HG03378 (cell line): ENCODE data around the gene RECK.

ENCODE experiments used
- ATAC-seq: cut with Tn5 transposase; IDR thresholded peaks from one replicate; pipeline ENCODE4 v1.9.1; 2021; ENCODE audit warnings: mild to moderate bottlenecking, moderate library complexity; ENCODE audit not compliant: unreplicated experiment

RECK gene

DNA sequence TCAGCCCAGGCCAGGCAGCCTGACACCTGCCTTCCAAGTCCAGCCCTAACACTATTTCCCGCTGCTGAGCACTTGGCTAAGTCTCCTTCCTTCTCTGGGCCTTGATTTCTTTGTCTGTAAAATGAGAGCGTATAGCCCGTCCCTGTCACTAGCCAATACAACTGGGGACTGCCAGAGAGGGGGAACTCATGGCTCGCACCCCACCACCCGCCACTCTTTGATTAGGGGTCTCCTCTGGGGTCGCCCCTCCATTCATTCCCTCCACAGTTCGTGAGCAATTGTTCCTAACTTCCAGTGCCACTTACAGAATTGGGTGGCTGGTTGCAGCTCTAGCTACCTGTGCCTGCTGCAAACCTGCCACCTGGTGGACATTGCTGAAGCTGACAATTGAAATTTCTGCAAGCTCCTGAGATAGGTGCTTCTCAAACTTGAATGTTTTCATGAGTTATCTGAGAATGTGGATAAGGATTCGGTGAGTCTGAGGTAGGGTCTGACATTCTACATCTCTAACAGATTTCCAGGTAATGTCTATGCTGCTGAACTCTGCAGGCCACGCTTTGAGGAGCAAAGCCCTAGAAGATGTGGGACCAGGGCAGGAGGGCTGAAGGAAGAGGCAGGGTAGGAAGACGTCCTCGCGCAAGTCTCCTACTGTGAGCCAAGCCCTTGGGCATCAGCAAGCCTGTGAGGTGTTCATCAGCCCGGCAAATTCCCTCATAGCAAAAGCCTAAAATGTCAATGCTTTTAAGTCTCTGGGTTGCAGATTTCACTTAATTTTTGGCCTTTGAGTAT, 13.3 kb upstream of the RECK start:
- ATAC-seq = no peak

- ATAC-seq = no peak
Observed at GRCh38 chr9:36025746-36026145, 11.0 kb upstream of the RECK start.

DNA sequence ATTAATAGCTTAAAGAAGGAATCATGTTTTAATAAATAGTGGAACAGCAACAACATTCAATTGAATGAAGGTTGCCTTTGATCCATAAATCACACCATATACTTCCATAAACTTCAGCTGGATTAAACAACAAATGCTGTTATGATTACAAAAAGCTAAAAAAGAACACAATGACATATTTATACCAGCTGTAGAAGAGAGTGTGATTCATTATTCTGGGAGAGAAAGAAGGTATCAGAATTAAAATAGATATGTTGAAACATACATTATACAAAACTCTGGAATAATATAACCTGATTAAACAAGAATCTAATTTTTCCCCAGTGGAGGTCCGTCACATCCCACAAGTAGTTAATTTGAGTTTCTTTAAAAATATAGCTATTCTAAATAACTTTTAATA, 7.5 kb upstream of the RECK start:
- no peak for ATAC-seq

- ATAC-seq = no peak
Observed at GRCh38 chr9:36029765-36030528, 6.8 kb upstream of the RECK start.

- no peak for ATAC-seq
Observed at GRCh38 chr9:36030871-36031270, 5.8 kb upstream of the RECK start.

DNA sequence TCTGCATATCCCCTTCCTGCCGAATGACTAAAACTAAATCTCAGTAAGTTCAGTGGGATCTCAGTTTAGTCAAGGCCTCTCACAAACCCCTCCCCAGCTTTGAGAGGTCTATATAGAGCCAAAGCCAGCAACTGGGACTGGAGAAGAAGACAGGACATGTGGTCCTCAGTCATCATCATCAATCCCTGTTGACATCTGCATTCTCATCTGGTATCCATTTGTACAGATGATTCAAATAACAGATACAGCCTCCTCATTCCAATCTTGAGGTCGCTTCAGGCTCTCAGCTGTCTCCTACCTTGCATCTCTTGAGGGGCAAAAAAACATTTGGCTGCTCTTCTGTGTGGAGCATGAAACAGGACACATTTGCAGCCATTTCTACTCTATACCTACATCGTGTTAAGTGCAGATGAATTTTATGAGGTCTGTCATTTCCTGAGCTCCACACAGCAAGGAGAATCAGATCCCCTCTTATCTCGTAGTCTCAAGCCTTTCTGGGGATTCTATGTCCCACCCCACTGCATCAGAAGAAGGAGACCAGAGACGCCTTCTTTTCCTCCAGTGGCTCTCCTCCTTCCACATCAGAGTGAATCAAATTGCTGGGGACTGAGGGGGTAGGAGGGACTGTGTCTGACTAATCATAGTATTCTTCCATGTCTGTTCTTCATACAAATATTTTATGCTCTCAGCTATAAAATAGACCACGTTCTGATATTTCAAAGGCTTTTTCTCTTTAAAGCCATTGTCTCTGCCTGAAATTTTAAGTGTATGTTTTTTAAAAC, 4.7 kb upstream of the RECK start:
- no peak for ATAC-seq

GRCh38 chr9:36033788-36034187, 2.9 kb upstream of the RECK start:
- ATAC-seq = no peak

DNA sequence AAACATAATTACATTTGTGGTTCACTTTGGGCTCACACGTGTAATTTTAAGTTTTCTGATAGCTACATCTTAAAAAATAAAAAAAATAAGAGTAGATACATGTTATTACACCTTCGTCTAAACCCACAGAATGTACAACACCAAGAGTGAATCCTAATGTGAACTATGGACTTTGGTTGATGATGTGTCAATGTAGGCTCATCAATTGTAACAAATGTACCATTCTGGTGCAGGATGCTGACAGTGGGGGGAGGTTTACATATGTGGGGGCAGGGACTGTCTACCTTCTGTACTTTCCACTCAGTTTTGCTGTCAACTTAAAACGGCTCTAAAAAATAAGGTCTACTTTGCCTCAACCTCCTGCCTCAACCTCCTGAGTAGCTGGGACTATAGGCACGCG, 2.5 kb upstream of the RECK start:
- ATAC-seq = no peak

DNA sequence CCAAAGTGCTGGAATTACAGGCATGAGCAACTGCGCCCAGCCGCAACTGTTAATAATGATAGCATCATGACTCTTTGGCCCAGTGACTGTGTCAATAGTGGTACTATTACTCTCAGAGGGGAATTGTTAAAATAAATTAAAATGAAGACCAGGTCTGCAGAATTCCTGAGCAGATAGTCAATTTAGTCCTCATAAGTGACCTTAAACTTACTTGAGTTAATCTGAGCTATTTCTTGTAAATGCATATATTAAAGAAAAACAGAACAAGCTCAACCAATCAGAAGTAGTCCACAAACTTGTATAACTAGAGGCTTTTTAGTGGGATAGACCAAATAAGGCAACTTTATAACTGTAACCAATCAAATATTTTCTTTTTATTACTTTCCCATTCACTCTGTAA, 1.7 kb upstream of the RECK start:
- ATAC-seq = no peak

DNA sequence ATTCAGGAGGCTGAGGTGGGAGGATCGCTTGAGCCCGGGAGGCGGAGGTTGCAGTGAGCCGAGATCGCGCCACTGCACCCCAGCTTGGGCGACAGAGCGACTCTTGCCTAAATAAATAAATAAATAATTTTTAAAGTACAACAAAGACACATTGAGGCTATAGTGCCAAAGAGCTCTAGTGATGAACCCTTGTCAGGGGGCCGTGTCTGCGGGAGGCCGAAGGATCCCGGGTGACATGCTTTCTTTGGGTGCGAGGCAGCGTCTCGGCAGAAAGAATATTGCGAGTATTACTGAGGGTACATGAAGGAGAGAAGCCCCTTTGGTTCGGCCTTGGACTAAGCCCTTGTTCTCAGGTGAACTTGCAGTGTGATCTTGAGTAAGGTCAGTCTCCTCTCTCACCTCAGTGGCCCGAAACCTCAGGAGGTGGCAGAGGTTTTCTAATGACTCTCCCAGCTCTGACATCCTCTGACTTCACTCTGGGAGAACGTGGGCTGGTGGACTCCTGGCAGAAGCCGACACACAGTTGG, 397 bp upstream of the RECK start:
- ATAC-seq = no peak

GRCh38 chr9:36037549-36038122, 923 bp downstream of the RECK start:
- no peak for ATAC-seq

DNA sequence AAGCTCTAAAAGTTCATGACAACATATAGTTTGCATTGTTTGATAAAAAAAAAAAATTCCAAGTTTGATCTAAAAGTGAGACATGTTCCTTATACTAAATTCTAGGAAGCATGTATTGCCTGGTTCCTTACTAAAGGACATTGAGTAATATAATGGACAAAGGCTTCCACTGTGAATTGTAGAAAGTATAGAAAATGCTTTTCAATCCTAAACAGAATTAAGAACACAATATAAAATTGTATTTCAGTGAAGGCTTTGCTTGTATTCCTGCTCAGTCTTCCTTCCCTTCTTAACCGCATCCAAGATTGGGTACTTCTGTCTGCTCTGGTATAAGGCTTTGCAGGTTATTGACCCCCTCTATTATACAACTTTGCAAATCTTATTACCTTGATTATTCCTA, 2.4 kb downstream of the RECK start:
- no peak for ATAC-seq

- no peak for ATAC-seq
Observed at GRCh38 chr9:36039696-36040095, 3.0 kb downstream of the RECK start.

GRCh38 chr9:36040271-36040925, 3.7 kb downstream of the RECK start:
- no peak for ATAC-seq

- no peak for ATAC-seq
Observed at GRCh38 chr9:36041506-36041905, 4.8 kb downstream of the RECK start.

DNA sequence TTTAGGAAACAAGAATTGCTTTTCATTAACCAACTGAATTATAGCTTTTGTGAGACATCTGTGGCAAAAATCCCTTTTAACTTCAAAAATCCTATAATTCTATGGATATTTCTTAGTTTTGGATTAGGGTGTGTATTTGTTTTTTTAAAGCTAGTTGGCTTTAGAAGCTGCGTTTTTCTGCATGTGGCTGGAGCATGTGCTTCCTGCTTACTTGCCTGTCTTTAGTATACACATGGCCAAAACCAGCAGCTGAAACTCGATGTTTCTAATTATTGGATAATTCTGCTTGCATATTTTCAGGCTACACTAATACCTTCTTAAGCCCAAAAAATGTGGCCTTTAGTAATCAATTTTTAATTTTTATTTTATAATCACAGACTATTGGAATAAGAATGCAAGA, 8.9 kb downstream of the RECK start:
- no peak for ATAC-seq

- no peak for ATAC-seq
Observed at GRCh38 chr9:36046923-36047322, 10.2 kb downstream of the RECK start.

DNA sequence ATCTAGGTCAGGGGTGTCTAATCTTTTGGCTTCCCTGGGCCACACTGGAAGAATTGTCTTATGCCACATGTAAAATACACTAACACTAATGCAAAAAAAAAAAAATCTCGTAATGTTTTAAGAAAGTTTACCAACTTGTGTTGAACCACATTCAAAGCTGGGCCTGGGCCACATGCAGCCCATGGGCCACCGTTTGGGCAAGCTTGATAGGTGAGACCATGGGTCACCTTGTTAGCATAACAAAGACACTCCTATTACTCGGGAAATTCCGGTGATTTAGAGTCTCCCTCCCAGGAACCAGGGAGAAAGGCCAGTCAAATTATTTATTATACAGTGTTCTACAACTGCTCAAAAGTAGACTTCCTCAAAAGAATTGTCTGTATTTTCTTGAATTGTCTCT, 12.7 kb downstream of the RECK start:
- ATAC-seq = no peak

DNA sequence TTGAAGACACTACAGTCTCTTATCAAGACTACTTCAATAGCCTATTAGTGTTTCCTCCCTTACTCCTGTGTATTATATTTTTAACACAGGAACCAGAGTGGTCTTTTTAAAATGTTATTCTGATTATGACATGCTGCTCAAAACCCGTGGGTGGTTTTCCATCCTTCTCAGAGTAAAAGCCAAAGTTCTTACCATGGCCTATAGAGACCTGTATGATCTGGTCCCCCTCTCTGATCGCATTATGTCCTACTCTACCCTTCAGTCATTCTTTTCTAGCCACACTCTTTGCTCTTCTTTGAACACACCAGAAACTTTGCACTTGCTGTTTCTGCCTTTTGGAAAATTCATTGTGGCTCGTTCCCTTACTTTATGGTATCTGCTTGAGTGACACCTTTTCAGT, 13.8 kb downstream of the RECK start:
- ATAC-seq = no peak

DNA sequence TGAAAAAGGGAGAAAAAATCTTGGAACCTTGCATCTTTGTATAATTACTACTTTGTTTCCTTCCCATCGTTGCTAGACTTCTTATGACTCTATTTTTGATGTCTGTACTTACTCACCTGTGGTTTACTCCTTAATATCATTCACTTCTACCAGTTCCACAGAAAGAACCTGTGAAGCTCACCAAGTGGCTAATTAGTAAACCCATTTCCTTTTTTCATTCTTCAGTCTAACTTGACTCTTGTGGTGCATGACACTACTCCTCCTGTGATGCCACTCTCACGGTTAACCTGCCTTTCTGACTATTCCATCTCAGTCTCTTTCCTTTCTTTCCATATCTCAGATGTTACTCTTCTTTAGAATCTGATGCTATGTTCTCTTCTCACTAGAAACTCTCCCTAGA, 14.6 kb downstream of the RECK start:
- ATAC-seq = no peak

DNA sequence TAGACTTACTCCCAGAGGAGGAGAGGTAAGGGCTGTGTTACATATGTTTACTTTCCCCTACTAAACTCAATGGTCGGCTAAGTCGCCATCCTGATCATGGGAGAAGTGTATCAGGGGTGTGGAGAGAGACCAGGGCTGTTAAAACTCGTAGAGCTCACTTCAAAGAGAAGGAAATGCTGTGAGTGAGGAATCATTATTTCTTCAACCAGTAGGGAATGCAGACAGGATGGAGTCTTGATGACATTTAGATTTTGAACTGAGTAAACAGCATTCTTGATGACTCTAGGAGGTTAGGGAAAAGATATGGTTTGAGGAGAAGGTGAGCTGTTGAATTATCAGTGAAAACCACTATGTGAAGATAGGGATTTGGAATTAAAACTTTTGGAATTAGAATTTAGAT, 17.3 kb downstream of the RECK start:
- no peak for ATAC-seq
